NCI-H2227 (cell line): ENCODE data around the gene LASP1.

Source experiments
- DNase-seq: peaks from one replicate; lab custom pipeline; 2025; ENCODE audit not compliant: unreplicated experiment; lab: John Stamatoyannopoulos, UW

Gene LASP1

DNA sequence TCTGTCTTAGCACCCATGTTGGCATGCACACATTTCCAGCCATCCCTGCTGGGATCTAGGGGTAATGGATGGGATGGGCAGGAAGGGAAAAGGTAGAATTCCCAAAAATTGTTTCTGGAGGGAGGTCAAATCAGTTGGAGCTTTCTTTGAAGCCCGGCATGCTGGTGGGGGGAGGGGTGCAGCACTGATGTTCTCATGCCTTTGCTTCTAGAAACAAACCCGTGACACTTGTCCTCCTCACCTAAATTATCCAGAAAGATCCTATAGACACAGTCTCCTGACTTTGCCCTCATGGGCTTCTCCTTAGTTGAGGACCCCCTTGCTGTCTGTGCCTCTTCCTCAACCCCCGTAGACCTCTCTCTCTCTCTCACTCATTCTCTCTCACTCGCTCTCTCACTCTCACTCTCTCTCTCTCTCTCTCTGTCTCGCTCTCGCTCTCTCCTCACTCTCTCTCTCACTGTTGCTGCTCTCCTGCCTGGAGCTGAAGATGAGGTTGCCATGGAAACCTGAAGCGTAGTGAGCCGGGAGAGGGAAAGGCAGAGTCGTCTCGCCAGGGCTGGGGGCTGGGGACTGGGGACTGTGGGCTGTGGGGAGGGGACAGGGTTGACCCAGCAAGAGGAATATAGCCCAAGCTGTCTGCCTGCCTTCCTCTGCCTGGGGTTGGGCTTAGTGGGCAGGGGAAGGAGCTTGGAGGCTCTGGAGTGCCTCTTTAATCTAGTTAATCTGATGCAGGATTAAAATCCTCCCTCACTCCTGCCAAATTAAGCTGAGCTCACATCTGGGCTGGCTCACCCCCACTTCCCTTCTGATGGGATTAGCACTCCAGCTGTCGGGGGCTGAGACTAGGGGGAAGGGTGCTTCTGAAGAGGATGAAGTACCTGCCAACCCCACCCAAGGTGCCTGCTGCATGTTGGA, 16.1 kb downstream of the LASP1 start:
- DNase-seq: peak; percentile 93

DNA sequence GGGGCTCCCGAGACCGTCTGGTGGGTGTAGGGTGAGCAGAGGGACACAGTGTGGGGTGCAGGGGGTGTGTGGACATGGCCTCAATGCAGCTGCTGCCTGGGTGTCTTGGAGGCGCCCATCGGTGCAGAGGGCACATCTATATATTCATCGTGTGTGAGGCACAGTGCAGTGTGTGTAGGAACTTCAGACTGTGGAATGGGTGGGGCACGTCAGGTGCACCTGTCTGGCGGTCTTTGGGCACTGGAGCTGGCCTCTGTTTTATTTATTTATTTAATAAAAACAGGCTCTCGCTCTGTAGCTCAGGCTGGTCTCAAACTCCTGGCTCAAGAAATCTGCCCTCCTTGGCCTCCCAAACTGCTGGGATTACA, 16.8 kb downstream of the LASP1 start:
- DNase-seq: no peak

DNA sequence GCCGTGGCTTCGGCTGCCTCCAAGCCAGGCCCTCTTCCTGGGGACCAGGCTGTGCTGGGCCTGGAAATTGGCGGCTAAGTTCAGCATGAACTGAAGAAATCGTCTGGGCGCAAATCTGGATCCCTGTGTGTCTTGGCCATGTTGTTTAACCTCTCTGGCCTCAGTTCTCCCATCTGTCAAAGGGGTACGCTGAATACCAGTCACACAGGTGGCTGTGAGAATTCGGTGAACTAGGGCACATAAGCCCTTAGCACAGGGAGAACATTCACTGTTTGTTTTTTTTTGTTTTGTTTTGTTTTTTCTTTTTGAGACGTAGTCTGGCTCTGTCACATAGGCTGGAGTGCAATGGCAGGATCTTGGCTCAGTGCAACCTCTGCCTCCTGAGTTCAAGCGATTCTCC, 19.0 kb downstream of the LASP1 start:
- DNase-seq: no peak

DNA sequence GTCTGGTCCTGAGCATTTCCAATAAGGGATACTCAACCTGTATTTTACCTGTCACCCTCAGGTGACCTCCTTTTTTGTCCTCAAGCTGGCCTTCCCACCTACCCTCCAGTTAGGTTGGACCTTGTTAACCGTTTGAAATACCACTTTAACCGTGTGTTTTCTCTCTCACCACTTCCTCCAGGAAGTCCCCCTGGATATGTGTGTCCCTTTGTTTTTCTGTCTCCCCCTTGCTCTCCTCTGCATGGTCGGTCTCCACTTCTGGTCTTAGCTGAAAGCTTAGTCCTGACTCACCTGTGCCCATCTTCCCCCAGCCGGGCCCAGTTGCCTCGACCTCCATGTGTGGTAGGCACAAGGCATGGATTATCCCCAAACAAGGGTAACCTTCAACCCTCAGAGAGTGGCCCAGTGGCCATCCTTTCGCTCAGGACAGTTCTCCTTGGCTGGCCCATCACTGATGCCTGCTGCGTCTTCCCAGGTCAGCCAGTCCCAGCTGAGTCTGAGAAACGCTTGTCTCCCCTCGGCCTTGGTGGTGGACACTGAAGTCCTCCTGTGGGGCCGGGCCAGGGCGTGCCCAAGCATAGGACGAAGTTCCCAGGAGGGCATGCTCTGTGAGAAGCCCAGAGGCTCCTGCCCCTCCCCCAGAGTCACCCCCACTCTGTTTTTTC, 20.0 kb downstream of the LASP1 start:
- DNase-seq: no peak

DNA sequence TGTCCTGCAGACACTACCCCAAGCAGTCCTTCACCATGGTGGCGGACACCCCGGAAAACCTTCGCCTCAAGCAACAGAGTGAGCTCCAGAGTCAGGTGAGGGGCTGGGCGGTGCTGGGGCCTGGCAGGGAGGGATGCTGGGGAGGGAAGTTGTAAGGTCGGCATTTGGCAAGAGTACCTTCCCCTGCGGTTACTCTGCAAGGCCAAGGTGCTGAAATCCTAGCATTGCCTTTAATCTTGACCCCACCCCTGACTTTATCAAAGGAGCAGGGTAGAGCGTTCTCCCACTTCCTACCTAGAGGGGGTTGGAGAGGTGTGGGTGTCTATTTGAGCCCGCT, 20.5 kb downstream of the LASP1 start:
- DNase-seq: no peak

DNA sequence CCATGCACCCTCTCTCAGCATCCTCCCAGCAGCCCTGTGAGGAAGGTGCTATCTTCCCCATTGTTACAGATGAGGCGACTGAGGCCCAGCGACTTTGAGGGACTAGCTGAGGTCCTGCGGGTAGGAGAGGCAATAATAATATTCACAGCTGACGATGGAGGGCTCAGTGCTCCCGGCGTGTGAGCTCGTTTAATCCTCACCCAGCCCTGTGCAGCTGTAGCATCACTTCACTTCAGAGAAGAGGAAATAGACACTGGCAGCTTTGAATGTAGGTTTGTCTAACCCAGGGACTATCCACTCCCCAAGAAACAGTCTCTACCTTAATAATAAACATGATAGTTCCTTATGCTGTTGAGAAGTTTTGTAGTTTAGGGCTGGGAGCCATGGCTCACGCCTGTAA, 21.6 kb downstream of the LASP1 start:
- no peak for DNase-seq

DNA sequence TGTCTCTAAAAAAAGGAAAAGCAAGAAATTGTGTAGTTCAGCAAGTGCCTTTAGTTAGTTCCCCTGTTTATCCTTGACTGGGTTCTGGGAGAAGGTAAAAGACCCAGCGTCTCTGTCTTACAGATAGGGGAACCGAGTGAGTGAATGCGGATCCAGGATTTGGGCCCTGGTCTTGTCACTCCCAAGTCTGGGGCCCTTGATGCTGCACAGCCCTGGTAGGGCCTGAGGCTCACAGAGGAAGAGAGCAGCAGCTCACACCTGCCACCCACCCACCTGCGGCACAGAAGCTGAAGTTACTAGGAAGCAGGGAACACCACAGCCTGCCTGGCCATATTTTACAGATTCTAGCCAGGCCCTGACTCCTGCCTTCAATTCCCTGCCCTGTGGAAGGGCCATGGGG, 22.2 kb downstream of the LASP1 start:
- no peak for DNase-seq

DNA sequence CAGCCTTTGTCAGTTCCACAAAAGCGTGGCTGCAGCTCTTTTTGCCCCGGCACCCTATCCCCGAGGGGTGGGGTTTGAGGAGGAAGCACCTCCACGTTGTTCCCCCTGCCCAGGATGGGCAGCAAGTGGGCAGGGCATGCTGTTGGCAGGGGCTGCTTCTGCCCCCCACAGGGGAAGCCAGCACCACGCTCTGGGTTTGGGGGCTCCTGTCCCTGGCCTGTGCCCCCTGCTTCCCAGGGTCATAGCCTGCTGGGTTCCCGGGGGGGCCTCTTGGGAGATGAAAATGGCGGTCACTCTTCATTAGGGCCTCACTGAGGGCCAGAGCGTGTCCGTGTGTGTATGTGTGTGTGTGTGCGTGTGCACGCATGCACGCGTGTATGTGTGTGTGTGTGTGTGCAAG, 22.8 kb downstream of the LASP1 start:
- DNase-seq: no peak

DNA sequence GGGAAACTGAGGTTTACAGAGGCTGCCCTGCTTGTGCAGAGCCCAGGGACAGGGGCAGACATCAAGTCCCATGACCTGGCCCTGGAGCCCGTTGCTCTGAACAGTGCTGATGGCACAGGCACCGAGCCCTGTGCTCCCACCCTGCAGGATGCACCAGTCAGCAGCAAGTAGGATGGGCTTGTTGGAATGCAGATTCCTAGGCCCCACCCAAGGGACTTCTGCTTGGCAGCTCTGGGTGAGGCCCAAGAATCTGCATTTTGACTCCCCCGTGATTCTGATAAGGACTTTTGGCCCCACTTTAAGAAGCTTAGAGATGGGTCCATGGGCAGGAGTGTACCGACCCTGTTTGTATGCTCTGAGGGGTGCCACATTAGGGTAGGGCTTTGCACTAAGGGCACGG, 23.3 kb downstream of the LASP1 start:
- DNase-seq: no peak

DNA sequence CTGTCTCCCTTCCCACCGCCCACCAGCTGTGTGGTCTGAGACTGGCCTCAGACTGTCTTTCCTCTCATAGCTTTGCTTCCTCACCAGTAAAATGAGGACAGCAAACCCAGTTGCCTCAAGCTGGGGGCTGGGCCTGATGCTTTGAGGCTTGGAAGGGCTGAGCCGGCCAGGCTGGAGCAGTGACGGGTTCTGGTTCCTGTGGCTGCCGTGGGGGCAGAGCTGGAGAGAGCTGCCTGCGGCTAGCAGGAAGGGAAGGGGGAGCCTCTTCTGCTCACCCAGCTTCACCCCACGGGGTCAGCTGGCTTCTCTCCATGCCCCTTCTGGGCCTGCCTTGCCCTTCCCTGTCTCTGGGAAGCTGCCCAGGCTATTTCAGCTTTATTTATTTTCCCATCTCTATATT, 23.7 kb downstream of the LASP1 start:
- no peak for DNase-seq

DNA sequence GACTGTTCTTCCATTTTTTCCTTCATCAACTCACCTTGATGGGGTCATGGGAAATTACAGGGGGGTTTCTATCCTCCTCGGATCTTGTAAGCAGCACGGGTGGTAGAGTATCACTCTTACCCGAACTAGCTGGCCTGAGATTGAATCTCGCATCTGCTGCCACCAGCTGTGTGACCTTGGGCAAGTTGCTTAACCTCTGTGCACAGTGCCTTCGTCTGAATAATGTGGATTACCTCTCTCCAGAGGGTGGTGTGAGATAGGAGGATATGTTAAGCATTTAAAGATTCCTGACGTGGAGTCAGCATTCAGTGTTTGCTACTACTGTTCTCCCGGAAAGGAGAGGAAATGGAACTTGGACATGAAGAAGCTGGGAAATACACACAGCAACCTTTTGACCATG, 24.4 kb downstream of the LASP1 start:
- no peak for DNase-seq

DNA sequence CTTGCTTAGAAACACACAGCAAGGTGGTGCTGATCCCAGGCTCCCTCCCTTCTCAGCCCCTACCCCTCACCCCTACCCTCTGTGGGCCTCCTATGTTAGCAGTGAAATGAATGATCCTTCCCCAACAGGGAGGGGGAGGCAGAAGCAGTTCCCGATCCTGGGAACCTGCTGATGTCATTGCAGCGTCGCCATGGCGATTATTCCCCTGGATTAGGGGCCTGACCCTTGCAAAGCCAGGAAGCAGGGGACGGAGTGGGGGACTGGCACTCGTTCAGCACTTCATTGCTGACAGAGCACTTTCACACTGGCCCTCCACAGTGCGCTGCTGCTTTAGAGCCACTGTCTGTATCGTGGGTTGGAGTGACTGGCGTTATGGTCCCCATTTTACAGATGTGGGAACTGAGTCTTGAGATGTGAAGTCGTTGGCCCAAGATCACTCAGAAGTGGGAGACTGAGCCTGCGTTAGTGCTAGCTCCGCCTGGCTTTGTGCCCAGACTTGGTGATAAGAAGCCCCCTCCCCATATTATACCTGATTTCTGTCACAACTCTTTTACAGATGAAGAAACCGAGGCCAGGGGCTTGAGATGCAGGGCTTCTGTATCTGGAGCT, 26.6 kb downstream of the LASP1 start:
- DNase-seq: peak; percentile 20

DNA sequence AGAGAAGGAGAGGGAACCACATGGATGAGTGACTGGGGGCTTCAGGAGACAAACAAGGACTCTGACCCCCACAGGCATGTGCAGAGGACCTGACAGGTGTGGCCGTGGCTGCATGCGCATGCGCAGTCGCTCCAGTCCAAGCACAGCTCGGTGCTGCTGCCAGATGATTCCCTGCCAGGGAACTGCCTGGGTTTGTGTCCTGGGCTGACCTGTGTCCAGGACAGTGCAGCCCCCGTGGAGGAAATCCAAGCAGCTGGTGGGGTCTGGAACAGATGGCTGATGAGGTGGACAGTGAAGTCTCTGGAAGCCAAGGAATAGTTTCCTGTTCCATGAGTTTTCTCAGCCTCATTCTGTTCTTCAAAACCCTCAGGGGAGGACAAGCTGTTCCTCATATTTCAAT, 27.3 kb downstream of the LASP1 start:
- DNase-seq: no peak

DNA sequence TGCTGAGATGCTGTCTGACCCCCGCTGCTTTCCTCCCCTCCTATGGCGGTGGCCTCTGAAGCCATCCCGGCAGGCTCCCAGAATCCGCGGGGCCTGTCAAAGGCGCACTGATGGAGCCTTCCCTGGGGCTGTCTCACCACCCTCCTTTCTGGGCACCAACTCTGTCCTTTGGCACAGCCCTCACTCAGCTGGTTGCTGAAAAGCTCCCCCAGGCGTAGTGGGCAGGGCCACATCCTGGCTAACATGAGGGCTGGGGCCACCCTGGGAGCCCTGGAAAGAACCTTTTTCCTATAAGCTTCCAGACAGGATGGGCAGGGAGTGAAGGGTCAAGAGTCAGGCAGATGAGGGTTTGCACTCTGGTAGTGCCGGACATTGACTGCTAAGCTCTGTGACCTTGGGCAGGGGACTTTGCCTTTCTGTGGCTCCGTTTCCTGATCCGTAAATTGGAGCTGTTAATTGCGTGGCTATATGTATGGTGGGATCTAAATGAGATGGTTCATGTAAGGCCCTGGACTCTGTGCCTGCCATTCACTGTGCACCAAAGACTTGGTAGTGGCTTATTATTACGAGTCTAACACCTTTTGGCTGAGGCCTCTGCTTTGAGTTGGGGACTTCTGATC, 27.9 kb downstream of the LASP1 start:
- DNase-seq: no peak

DNA sequence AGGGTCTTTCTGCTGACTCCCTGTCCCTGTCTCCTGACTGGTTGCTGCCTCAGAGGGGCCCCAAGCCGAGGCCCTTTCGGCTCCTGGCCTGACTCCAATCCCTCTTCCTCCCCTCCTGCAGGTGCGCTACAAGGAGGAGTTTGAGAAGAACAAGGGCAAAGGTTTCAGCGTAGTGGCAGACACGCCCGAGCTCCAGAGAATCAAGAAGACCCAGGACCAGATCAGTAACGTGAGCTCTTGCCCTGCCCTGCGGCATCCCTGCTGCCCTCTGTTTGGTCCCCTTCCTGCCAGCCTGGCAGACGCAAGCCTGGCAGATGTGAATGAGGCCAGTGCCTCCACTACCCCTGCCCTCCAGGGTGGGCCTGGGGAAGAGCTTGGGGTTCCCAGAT, 28.4 kb downstream of the LASP1 start:
- DNase-seq: no peak

DNA sequence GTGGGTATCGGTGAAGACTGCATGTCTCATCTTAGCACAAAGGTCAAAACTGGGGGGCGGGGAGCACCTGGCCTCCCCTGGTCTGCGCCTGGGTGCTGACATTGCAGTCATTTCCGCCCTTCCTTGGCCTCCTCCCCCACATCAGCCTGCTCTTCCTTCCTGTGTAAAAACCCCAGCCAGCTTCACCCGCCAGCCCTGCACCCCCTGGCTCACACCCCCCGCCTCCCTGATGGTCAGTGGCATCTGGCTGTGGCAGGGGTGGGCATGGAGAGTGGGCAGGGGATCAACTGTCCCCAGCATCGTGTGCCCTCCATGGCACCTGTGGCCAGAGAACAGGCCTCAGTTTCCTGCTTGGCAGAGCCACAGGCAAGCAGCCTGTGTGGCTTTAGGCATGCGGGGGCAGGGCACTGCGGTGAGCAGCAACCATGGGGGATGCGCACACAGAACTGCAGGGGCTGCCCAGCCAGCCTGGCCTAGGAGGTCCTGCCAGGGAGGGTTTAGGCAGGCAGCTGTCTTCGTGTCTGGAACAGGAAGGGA, 29.0 kb downstream of the LASP1 start:
- DNase-seq: no peak

DNA sequence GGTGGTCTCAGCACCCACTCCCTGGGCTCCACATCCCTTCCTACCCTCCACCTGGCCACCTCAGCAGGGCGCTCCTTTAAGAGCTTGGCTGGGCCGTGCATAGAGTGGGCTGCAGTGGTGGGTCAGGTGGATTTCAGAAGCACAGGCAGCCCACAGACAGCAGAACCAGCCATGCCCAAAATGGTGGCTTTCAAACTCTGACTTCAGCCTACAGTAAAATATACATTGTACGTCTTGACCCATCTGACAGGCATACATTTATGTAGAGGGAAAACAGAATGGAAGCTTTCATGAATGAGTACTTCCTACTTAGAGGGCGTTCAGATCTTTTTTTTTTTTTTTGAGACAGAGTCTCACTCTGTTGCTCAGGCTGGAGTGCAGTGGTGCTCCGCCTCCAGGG, 29.6 kb downstream of the LASP1 start:
- DNase-seq: no peak

DNA sequence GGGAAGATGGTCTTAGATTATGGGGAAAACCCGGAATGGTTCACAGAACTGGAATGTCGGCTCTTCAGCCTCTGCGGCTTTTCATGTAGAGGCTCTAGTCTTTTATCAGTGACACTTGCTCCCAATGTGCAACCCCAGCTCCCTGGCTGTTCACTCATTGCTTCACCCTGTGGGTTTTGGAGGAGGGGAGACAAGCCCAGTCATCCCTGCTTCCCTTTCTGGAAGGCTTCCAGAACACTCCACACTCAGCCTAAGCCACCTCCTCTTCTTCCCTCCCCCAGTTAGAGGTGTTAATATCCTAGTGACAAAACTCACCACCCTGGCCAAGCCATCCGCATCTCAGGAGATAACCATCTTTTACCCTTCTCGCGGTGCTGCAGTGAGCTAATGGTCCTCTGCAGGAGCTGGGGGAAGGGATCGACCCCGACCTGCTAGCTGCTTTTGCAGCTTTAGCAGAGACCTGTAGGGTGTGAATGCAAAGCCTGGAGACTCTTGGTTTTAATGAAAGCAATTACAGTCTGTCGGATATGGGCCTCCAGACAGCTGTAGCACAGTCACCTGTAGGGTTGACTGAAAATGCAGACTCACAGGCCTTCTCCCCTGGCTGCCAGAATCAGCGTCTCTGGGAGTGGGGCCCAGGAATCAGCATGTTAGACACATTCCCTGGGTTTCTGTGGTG, 31.3 kb downstream of the LASP1 start:
- peak; percentile 71 for DNase-seq

DNA sequence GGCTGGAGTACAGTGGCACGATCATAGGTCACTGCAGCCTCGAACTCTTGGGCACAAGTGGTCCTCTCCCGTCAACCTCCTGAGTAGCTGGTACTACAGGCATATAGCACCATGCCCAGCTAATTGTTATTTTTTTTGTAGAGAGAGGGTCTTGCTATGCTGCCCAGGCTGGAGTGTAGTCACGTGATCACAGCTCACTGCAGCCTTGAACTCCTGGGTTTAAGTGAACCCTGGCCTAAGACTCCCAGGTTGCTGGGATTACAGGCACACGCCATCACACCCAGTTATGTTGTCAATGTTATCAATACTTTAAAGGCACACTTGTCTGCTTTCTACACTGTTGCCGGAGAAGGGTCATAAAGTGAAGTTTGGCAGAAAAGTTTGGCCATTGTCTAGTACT, 33.5 kb downstream of the LASP1 start:
- DNase-seq: no peak

DNA sequence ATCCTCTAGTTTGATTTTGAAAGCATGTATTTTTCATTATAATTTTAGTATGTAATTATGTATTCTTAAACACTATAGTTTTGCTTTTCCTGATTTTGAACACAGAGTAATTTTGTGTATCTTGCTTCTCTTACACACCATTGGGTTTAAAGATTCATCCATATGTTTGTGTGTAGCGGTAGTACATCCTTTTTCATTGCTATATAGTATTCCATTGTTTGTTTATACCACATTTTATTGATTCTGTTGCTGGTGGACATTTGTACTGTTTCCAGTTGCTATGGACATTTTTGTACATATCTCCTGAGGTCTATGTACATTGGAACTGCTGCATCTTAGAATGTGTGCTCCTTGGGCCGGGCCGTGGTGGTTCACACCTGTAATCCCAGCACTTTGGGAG, 35.0 kb downstream of the LASP1 start:
- no peak for DNase-seq

DNA sequence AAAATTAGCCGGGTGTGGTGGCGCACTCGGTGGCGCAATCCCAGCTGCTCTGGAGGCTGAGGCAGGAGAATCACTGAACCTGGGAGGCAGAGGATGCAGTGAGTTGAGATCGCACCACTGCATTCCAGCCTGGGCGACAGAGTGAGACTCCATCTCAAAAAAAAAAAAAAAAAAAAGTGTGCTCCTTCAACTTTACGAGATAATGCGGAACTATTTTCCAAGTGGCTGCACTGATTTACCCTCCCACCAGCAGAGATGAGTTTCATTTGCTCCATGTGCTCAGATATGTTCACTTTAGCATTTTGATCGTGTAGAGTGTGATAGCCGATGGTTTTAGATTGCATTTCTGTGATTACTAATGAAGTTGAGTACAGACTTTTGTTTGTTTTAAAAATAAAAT, 35.5 kb downstream of the LASP1 start:
- DNase-seq: no peak
